ENCODE results near the gene MEX3A. TPM values are rescaled to one million over a fixed set of nuclear protein-coding genes. Genes with fewer than 3 reads are reported as not detected.

The MEX3A gene
- total and polyA plus RNA-seq, 4 donors: 0.52 to 1.3 (median 0.91) TPM

- TF ChIP-seq REST (IDR thresholded peaks at IDR 0.05) (no peak), TAF1 (conservative IDR thresholded peaks at IDR 0.05) (no peak), SP1 (IDR thresholded peaks at IDR 0.05) (no peak), GABPA (IDR thresholded peaks at IDR 0.05 in 1 of 2, conservative IDR thresholded peaks at IDR 0.05 in 1 of 2) (no peak), ATF3 (IDR thresholded peaks at IDR 0.05) (no peak)
- TF ChIP-seq, protein P1, sequence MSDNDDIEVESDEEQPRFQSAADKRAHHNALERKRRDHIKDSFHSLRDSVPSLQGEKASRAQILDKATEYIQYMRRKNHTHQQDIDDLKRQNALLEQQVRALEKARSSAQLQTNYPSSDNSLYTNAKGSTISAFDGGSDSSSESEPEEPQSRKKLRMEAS (IDR thresholded peaks at IDR 0.05): no peak
Measured at GRCh38 chr1:156091610-156092009, 9.3 kb upstream of the MEX3A start (continued).

GRCh38 chr1:156090840-156091188, 8.5 kb upstream of the MEX3A start:
- no peaks in the 10 kb centered on the region for H3K9me3 ChIP-seq (ENCODE audit: control insufficient read depth in 4 of 4, low read length in 3 of 4)
- TF ChIP-seq RAD21 (IDR thresholded peaks at IDR 0.05): peak; percentile 93
- TF ChIP-seq, protein P2, sequence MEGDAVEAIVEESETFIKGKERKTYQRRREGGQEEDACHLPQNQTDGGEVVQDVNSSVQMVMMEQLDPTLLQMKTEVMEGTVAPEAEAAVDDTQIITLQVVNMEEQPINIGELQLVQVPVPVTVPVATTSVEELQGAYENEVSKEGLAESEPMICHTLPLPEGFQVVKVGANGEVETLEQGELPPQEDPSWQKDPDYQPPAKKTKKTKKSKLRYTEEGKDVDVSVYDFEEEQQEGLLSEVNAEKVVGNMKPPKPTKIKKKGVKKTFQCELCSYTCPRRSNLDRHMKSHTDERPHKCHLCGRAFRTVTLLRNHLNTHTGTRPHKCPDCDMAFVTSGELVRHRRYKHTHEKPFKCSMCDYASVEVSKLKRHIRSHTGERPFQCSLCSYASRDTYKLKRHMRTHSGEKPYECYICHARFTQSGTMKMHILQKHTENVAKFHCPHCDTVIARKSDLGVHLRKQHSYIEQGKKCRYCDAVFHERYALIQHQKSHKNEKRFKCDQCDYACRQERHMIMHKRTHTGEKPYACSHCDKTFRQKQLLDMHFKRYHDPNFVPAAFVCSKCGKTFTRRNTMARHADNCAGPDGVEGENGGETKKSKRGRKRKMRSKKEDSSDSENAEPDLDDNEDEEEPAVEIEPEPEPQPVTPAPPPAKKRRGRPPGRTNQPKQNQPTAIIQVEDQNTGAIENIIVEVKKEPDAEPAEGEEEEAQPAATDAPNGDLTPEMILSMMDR (IDR thresholded peaks at IDR 0.05; ENCODE audit: low read depth, low read length, missing input control): peak; percentile 68
- TF ChIP-seq YY1 (IDR thresholded peaks at IDR 0.05): no peak
- peaks cover 0 to 17% (median 9%) of the 10 kb centered on the region in 4 donors for H3K4me1 ChIP-seq (ENCODE audit: control insufficient read depth in 4 of 4, insufficient read depth in 4 of 4, low read length in 3 of 4)
- WGBS: 41% methylated on average over 14 of the region's 14 CpGs
- no peaks in the 10 kb centered on the region for H3K27me3 ChIP-seq (ENCODE audit: control insufficient read depth in 4 of 4, insufficient read depth in 4 of 4, low read length in 3 of 4)
- H3K9ac ChIP-seq (ENCODE audit: low read depth in 1 of 2, low read length in 2 of 2): no peak overlapping the region
- no peak overlapping the region for H3K4me3 ChIP-seq (ENCODE audit: low read depth in 1 of 3, low read length in 3 of 3)
- DNase-seq (ENCODE audit: low spot score): peak; percentile 89
- H3K36me3 ChIP-seq (ENCODE audit: control insufficient read depth in 4 of 4, insufficient read depth in 3 of 4, low read depth in 1 of 4, low read length in 3 of 4): no peaks in the 10 kb centered on the region
- no peak overlapping the region for H3K27ac ChIP-seq (ENCODE audit: low read depth in 1 of 2, low read length in 2 of 2)

- H3K4me3 ChIP-seq (ENCODE audit: low read depth in 1 of 3, low read length in 3 of 3): no peak overlapping the region
- 37% methylated on average over 5 of the region's 5 CpGs for WGBS
- no peak overlapping the region for H3K9ac ChIP-seq (ENCODE audit: low read depth in 1 of 2, low read length in 2 of 2)
- H3K27me3 ChIP-seq (ENCODE audit: control insufficient read depth in 4 of 4, insufficient read depth in 4 of 4, low read length in 3 of 4): no peaks in the 10 kb centered on the region
- no peaks in the 10 kb centered on the region for H3K9me3 ChIP-seq (ENCODE audit: control insufficient read depth in 4 of 4, low read length in 3 of 4)
- DNase-seq (ENCODE audit: low spot score): no peak
- H3K36me3 ChIP-seq (ENCODE audit: control insufficient read depth in 4 of 4, insufficient read depth in 3 of 4, low read depth in 1 of 4, low read length in 3 of 4): no peaks in the 10 kb centered on the region
- peaks cover 0 to 17% (median 10%) of the 10 kb centered on the region in 4 donors for H3K4me1 ChIP-seq (ENCODE audit: control insufficient read depth in 4 of 4, insufficient read depth in 4 of 4, low read length in 3 of 4)
- no peak overlapping the region for H3K27ac ChIP-seq (ENCODE audit: low read depth in 1 of 2, low read length in 2 of 2)
- TF ChIP-seq, protein P1 (IDR thresholded peaks at IDR 0.05): no peak
- TF ChIP-seq REST (IDR thresholded peaks at IDR 0.05) (no peak), HNF4G (IDR thresholded peaks at IDR 0.05) (no peak), FOXA2 (IDR thresholded peaks at IDR 0.05) (no peak), RXRA (IDR thresholded peaks at IDR 0.05) (no peak), JUND (IDR thresholded peaks at IDR 0.05) (no peak), GABPA (IDR thresholded peaks at IDR 0.05 in 1 of 2, conservative IDR thresholded peaks at IDR 0.05 in 1 of 2) (no peak), ATF3 (IDR thresholded peaks at IDR 0.05) (no peak), EGR1 (IDR thresholded peaks at IDR 0.05; ENCODE audit: low read depth in 2 of 2) (no peak), FOXA1 (IDR thresholded peaks at IDR 0.05) (no peak), YY1 (IDR thresholded peaks at IDR 0.05) (no peak), TAF1 (conservative IDR thresholded peaks at IDR 0.05) (no peak), SP1 (IDR thresholded peaks at IDR 0.05) (no peak), RAD21 (IDR thresholded peaks at IDR 0.05) (no peak), NR2F2 (IDR thresholded peaks at IDR 0.05) (no peak)
- TF ChIP-seq, protein P2 (IDR thresholded peaks at IDR 0.05; ENCODE audit: low read depth, low read length, missing input control): no peak
Measured at GRCh38 chr1:156090138-156090839, 8.0 kb upstream of the MEX3A start.
